ENCODE data around the gene RALGPS1.

RALGPS1 gene

DNA sequence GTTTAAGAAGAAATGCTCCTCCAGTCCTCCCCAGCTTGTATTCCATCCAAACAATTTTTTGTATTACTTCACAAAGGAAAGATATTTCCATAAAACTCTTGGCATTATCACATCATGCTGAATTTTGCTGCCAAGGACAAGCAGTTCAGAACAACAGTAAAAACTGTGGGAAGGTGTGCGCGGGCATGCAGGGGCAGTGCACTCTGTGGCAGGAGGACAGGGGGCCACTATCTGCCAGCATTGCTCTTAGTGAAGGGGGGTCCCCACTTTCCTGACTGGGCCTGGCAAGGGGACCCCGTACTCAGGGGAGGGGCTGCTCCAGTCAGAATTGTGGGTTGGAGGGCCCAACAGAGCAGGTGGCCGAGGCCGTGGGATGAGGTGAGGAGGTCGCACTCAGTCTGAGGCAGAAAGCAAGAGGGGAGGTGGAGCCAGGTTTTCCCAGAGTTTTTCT, 175.1 kb downstream of the RALGPS1 start:
- H3K9me3 ChIP-seq (ENCODE audit: control insufficient read depth, insufficient read depth, low read depth, low read length): no peaks in the 10 kb centered on the region
- no peaks in the 10 kb centered on the region for H3K4me1 ChIP-seq (ENCODE audit: control insufficient read depth, insufficient read depth, low read length)
- H3K36me3 ChIP-seq (ENCODE audit: control insufficient read depth in 2 of 2, insufficient read depth in 1 of 2, low read length in 2 of 2): no peaks in the 10 kb centered on the region
- H3K4me3 ChIP-seq (ENCODE audit: low read depth, low read length): no peak overlapping the region
- ChIA-PET CTCF (no interaction called here), POLR2A (no interaction called here)
- TF ChIP-seq, protein P1, sequence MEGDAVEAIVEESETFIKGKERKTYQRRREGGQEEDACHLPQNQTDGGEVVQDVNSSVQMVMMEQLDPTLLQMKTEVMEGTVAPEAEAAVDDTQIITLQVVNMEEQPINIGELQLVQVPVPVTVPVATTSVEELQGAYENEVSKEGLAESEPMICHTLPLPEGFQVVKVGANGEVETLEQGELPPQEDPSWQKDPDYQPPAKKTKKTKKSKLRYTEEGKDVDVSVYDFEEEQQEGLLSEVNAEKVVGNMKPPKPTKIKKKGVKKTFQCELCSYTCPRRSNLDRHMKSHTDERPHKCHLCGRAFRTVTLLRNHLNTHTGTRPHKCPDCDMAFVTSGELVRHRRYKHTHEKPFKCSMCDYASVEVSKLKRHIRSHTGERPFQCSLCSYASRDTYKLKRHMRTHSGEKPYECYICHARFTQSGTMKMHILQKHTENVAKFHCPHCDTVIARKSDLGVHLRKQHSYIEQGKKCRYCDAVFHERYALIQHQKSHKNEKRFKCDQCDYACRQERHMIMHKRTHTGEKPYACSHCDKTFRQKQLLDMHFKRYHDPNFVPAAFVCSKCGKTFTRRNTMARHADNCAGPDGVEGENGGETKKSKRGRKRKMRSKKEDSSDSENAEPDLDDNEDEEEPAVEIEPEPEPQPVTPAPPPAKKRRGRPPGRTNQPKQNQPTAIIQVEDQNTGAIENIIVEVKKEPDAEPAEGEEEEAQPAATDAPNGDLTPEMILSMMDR (tag by site-specific recombination; IDR thresholded peaks at IDR 0.05): no peak
- TF ChIP-seq ZNF791 (tag by site-specific recombination; IDR thresholded peaks at IDR 0.05): no peak
- no peak for TF ChIP-seq ZNF670 (tag by site-specific recombination; IDR thresholded peaks at IDR 0.05; ENCODE audit: low read depth)
- TF ChIP-seq, protein P2, sequence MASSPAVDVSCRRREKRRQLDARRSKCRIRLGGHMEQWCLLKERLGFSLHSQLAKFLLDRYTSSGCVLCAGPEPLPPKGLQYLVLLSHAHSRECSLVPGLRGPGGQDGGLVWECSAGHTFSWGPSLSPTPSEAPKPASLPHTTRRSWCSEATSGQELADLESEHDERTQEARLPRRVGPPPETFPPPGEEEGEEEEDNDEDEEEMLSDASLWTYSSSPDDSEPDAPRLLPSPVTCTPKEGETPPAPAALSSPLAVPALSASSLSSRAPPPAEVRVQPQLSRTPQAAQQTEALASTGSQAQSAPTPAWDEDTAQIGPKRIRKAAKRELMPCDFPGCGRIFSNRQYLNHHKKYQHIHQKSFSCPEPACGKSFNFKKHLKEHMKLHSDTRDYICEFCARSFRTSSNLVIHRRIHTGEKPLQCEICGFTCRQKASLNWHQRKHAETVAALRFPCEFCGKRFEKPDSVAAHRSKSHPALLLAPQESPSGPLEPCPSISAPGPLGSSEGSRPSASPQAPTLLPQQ (tag by site-specific recombination; IDR thresholded peaks at IDR 0.05): no peak
- TF ChIP-seq ZNF302 (tag by site-specific recombination; IDR thresholded peaks at IDR 0.05; ENCODE audit: low read depth): no peak
- no peak for TF ChIP-seq ZBTB17 (tag by site-specific recombination; IDR thresholded peaks at IDR 0.05)
- no peak for TF ChIP-seq SP3 (tag by site-specific recombination; IDR thresholded peaks at IDR 0.05)
- TF ChIP-seq, protein P3, sequence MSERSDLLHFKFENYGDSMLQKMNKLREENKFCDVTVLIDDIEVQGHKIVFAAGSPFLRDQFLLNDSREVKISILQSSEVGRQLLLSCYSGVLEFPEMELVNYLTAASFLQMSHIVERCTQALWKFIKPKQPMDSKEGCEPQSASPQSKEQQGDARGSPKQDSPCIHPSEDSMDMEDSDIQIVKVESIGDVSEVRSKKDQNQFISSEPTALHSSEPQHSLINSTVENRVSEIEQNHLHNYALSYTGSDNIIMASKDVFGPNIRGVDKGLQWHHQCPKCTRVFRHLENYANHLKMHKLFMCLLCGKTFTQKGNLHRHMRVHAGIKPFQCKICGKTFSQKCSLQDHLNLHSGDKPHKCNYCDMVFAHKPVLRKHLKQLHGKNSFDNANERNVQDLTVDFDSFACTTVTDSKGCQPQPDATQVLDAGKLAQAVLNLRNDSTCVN (tag by site-specific recombination; optimal IDR thresholded peaks at IDR 0.05): no peak
- TF ChIP-seq ZNF585B (tag by site-specific recombination; IDR thresholded peaks at IDR 0.05): no peak
- no peak for TF ChIP-seq ZBTB8A (tag by site-specific recombination; IDR thresholded peaks at IDR 0.05)
- no peak for TF ChIP-seq ZNF837 (tag by site-specific recombination; IDR thresholded peaks at IDR 0.05)
- no peak overlapping the region for H3K27ac ChIP-seq (ENCODE audit: extremely low read depth, low read depth, low read length)

DNA sequence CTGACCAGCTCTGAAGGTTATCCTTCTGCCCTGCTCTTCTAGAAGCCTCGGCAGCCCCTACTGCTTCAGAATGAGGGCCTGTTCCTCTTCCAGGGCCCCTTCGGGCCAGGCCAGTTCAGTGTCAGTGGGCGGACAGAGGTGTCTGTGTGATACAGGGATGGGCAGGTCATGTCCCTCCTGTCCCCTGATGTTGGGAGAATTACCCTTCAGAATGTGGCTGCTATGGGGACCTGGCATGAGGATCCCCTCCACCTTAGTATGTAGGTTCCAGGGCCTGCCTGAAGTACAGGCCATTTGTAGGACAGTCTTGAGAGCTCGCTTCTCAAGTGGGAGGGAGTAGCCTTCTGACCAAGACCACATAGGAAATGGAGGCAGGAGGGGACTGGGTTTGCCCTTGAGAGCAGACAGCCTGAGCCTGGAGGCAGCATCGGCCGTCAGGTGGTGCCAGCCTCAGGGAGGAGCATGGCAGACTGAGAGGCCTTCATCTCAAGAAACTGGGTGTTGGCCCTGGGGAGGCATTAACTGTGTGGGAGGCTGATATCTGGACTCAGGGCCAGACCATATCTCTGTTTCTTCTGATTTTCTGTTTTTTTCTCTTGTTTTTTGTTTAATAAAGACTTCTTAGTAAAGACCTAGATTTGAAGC, 175.9 kb downstream of the RALGPS1 start:
- no peaks in the 10 kb centered on the region for H3K36me3 ChIP-seq (ENCODE audit: control insufficient read depth in 2 of 2, insufficient read depth in 1 of 2, low read length in 2 of 2)
- ChIA-PET POLR2A (no interaction called here), CTCF (interaction anchor here (0.5 kb wide), 1 partner anchor 618 kb away, joined by 4 read pairs; no protein-coding TSS in a partner anchor)
- no peak overlapping the region for H3K27ac ChIP-seq (ENCODE audit: extremely low read depth, low read depth, low read length)
- no peak overlapping the region for H3K4me3 ChIP-seq (ENCODE audit: low read depth, low read length)
- H3K4me1 ChIP-seq (ENCODE audit: control insufficient read depth, insufficient read depth, low read length): no peaks in the 10 kb centered on the region
- no peaks in the 10 kb centered on the region for H3K9me3 ChIP-seq (ENCODE audit: control insufficient read depth, insufficient read depth, low read depth, low read length)
- no peak for TF ChIP-seq YY1 (tag by site-specific recombination; IDR thresholded peaks at IDR 0.05)
- no peak for TF ChIP-seq ZNF19 (tag by site-specific recombination; IDR thresholded peaks at IDR 0.05; ENCODE audit: low read depth)
- TF ChIP-seq, protein P4, sequence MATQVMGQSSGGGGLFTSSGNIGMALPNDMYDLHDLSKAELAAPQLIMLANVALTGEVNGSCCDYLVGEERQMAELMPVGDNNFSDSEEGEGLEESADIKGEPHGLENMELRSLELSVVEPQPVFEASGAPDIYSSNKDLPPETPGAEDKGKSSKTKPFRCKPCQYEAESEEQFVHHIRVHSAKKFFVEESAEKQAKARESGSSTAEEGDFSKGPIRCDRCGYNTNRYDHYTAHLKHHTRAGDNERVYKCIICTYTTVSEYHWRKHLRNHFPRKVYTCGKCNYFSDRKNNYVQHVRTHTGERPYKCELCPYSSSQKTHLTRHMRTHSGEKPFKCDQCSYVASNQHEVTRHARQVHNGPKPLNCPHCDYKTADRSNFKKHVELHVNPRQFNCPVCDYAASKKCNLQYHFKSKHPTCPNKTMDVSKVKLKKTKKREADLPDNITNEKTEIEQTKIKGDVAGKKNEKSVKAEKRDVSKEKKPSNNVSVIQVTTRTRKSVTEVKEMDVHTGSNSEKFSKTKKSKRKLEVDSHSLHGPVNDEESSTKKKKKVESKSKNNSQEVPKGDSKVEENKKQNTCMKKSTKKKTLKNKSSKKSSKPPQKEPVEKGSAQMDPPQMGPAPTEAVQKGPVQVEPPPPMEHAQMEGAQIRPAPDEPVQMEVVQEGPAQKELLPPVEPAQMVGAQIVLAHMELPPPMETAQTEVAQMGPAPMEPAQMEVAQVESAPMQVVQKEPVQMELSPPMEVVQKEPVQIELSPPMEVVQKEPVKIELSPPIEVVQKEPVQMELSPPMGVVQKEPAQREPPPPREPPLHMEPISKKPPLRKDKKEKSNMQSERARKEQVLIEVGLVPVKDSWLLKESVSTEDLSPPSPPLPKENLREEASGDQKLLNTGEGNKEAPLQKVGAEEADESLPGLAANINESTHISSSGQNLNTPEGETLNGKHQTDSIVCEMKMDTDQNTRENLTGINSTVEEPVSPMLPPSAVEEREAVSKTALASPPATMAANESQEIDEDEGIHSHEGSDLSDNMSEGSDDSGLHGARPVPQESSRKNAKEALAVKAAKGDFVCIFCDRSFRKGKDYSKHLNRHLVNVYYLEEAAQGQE (tag by site-specific recombination; IDR thresholded peaks at IDR 0.05): no peak
- TF ChIP-seq, protein P5, sequence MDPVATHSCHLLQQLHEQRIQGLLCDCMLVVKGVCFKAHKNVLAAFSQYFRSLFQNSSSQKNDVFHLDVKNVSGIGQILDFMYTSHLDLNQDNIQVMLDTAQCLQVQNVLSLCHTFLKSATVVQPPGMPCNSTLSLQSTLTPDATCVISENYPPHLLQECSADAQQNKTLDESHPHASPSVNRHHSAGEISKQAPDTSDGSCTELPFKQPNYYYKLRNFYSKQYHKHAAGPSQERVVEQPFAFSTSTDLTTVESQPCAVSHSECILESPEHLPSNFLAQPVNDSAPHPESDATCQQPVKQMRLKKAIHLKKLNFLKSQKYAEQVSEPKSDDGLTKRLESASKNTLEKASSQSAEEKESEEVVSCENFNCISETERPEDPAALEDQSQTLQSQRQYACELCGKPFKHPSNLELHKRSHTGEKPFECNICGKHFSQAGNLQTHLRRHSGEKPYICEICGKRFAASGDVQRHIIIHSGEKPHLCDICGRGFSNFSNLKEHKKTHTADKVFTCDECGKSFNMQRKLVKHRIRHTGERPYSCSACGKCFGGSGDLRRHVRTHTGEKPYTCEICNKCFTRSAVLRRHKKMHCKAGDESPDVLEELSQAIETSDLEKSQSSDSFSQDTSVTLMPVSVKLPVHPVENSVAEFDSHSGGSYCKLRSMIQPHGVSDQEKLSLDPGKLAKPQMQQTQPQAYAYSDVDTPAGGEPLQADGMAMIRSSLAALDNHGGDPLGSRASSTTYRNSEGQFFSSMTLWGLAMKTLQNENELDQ (tag by site-specific recombination; IDR thresholded peaks at IDR 0.05; ENCODE audit: low read depth): no peak
- TF ChIP-seq ZNF223 (tag by site-specific recombination; IDR thresholded peaks at IDR 0.05): no peak
- no peak for TF ChIP-seq ZNF777 (tag by site-specific recombination; IDR thresholded peaks at IDR 0.05; ENCODE audit: borderline replicate concordance)
- TF ChIP-seq, protein P6, sequence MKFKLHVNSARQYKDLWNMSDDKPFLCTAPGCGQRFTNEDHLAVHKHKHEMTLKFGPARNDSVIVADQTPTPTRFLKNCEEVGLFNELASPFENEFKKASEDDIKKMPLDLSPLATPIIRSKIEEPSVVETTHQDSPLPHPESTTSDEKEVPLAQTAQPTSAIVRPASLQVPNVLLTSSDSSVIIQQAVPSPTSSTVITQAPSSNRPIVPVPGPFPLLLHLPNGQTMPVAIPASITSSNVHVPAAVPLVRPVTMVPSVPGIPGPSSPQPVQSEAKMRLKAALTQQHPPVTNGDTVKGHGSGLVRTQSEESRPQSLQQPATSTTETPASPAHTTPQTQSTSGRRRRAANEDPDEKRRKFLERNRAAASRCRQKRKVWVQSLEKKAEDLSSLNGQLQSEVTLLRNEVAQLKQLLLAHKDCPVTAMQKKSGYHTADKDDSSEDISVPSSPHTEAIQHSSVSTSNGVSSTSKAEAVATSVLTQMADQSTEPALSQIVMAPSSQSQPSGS (tag by site-specific recombination; IDR thresholded peaks at IDR 0.05; ENCODE audit: low read depth): no peak
- TF ChIP-seq ZNF274 (IDR thresholded peaks at IDR 0.05; ENCODE audit: low read length): no peak
- TF ChIP-seq ZNF274 (tag by site-specific recombination; IDR thresholded peaks at IDR 0.05; ENCODE audit: borderline replicate concordance): no peak
- no peak for TF ChIP-seq ZNF561 (tag by site-specific recombination; IDR thresholded peaks at IDR 0.05; ENCODE audit: borderline replicate concordance)
- TF ChIP-seq ZNF354C (tag by site-specific recombination; IDR thresholded peaks at IDR 0.05; ENCODE audit: borderline replicate concordance, low read depth): no peak
- TF ChIP-seq ZNF610 (tag by site-specific recombination; IDR thresholded peaks at IDR 0.05; ENCODE audit: borderline replicate concordance): no peak
